Testis (tissue), 2 donors: ENCODE data around the gene PGA5.

Experiments
- CTCF ChIP-seq, 3 experiments: fragments of 450-650 bp in 2 of 3; fragments of 200-600 bp in 1 of 3; sonication (generic) in 1 of 3; IDR thresholded peaks; one replicate each; pipeline ENCODE4 v1.5.1; 2016 to 2019; ENCODE audit warnings: antibody characterized with exemption in 3 of 3, mild to moderate bottlenecking in 2 of 3, moderate library complexity in 1 of 3
- POLR2A ChIP-seq: fragments of 450-650 bp; IDR thresholded peaks from one replicate; pipeline ENCODE4 v1.6.1; 2017; ENCODE audit warnings: antibody characterized with exemption, mild to moderate bottlenecking, moderate library complexity

GRCh38 chr11:61297746-61298145 is 56.8 kb downstream of the PGA5 start:
- TF ChIP-seq CTCF (IDR thresholded peaks at IDR 0.05) (no peak), POLR2A (no peak)
